GM18870 (cell line): Measurements from ENCODE around the gene MRTFB.

ENCODE experiments used
- ATAC-seq: cut with Tn5 transposase; IDR thresholded peaks from one replicate; pipeline ENCODE4 v1.9.1; 2021; ENCODE audit warnings: moderate library complexity; ENCODE audit not compliant: unreplicated experiment

Gene MRTFB

DNA sequence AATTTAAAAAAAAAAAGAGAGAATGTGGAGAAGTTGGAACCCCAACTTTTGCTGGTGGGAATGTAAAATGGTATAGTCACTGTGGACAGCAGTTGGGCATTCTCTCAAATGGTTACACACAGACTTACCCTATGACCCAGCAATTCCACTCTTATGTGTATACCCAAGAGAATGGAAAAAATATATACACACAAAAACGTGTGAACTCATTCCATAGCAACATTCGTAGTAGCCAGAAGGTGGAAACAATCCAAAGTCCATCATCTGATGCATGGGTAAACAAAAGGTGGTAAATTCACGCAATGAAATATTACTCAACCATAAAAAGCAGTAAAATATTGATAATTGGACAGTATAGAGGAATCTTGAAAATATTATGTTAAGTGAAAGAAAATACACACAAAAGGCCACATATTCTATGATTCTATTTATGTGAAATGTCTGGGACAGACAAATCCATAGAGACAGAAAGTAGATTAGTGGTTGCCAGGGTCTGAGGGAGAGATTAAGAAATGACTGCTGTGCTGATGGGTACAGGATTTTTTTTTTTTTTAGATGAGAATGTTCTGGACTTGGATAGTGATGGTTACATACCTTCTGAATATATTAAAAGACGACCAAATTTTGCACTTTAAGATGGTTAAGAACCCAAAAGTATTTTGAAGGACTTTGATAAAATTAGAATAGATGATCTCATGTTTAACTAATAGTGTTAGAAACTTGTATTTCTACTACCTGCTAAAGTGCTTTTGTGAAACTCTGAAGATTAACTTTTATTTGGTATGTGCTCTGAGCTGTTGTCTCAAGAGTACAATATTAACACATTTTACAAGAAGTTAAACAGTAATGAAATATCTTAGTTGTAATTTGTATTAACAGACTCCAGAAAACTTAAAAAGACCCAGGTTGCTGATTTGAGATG lies 60.9 kb downstream of the MRTFB start:
- no peak for ATAC-seq

DNA sequence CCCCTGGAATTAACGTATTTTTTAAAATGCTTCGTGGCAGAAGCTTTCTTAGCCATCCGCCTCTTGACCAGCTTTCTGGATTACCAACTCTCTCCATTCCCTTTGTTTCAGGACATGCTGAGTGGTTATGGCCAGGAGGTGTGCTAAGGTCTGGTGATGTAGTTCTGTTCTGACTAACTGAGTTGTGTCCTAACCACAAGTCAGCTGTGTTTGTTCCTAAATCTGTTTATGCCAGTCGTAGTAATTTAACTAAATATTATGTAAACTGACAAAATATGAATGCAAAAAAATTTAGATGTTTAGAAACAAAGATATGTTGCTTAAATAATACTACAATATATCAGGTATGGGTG lies 61.6 kb downstream of the MRTFB start:
- peak; percentile 55 for ATAC-seq

DNA sequence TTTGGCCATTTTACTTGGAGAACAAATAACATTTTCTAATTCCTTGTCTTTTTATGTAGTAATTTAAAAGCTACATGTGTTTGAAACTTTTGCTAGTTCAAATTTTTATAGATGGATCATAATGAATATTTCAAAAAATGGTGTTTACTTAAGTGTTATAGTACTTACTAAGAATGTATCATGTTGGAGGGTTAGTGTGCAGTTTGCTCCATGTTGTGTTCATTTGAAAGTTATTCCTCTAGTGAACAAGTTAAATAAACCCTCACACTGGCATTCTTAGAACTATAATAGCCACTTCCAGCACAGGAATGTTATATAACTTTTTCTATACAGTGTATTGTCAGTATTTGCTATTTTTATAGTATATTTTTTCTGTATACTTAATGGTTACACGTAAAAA lies 62.8 kb downstream of the MRTFB start:
- ATAC-seq, result no peak

DNA sequence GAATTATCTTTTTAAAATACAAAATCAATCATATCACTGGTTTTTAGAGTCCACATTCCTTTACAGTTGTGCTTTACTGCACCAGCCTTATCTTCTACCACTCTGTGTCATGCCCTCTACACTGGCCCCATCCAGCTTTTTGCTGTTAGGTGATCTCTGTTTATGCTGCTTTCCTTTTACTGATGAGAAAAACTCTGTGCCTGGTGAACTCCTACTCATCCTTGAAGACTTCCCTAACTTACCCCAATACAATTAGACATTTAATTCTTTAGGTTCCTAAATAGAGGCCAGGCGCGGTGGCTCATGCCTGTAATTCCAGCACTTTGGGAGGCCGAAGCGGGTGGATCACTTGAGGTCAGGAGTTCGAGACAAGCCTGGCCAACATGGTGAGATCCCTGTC lies 64.6 kb downstream of the MRTFB start:
- no peak for ATAC-seq

DNA sequence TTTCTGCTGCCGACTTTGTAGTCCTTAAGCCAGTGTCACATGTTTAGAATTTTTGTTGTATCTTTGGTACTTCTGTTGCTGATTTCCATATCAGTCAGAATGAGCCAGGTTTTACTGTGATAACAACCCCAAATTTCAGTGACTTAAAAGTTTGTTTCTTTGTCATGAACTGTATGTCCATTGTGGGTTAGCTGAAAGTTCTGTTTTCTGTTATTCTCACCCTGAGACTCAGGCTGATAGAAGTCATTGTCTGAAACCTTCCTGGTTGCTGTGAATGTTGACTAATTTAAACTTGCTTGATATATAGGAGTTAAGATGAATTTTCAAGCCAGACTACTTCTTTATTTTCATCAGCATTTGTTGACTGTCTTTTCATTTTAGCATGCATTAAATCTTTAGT lies 68.8 kb downstream of the MRTFB start:
- no peak for ATAC-seq

DNA sequence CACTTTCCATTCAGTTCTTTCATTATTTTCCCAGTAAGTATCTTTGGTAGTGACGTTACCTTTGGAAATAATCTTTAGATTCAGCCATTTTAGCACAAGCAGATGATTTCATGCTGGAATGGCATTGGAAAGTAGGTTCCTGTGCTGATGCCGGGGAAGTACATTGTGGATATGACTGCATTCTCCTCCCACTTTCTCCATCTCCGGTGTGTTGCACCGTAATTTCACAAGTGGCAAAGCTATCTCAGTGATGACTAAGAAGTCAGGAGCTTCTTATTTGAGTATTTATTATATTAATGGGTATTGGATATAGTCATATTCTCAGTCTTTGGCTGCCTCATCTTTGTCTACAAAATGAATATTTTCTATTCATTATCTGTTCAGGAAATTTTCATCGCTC lies 69.8 kb downstream of the MRTFB start:
- no peak for ATAC-seq

DNA sequence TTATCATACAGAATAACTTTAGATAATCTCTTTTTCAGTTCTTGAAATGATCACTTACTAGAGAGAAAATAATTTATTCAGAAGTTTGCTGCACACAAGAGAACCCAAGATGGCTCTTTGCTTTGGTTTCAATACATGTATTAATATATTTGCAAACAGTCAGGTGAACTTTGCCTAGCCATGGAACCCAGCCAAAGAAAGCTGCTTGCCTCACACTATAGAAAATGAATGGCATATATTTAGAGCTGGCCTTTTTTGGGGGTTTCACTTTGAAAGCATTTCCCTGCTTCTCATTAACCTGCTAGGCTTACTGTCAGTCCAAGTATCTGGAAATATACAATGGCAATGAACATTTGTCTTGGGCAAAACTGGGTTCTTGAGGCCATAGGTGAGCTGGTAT lies 75.3 kb downstream of the MRTFB start:
- no peak for ATAC-seq

DNA sequence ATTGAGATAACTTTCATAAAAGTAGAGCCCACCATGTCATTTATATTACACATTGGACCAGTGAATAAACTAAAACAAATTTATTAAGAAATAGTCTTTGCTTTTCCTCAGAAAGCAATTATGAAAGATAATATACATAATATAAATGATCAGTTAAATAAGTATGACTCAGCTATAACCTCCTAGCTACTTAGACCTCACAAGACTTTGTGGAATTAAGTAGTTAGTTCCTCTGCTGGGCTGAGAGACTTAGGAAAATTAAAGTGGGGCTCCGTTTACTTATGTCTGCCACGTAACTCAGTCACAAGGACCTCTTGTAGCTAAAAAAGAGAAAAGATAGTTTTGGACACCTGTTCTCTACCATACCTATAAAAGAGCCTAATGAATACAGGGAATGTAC lies 76.9 kb downstream of the MRTFB start:
- ATAC-seq, result no peak

DNA sequence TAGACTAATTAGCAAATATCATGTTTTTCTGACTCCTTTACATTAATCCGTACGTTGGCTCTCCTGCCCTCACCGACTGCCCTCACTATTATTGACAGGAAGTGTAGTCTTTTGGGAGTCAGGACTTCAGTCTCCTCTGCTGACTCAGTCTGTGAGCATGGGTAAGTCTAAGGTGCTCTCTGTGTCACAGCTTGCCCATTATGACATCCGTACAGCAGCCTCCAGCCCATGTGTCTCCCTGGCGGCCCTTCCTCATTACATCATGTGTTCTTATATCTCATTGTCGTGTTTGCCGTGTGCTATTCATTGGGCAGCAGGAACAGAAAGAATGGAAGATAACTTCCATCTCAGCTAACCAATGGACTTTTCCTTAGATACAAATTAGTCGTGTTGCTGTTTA lies 77.5 kb downstream of the MRTFB start:
- ATAC-seq, result no peak

DNA sequence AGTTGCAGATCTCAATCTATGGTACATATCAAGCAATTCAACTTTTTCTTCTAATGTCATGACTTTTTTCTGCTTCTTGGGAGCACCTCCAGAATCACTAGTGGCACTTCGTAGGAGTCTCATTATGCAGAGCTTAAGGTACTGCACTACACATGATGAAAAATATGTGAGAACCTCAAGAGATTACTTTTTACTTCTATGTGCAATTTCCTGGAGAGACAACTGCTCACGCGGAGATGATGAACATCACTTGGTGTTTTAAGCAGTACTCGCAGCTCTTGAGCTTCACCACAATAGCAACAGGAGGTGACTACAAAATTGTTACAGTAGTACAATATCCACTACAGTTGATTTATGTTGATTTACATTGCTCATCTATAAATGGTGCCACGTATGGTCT lies 79.7 kb downstream of the MRTFB start:
- ATAC-seq, result no peak

DNA sequence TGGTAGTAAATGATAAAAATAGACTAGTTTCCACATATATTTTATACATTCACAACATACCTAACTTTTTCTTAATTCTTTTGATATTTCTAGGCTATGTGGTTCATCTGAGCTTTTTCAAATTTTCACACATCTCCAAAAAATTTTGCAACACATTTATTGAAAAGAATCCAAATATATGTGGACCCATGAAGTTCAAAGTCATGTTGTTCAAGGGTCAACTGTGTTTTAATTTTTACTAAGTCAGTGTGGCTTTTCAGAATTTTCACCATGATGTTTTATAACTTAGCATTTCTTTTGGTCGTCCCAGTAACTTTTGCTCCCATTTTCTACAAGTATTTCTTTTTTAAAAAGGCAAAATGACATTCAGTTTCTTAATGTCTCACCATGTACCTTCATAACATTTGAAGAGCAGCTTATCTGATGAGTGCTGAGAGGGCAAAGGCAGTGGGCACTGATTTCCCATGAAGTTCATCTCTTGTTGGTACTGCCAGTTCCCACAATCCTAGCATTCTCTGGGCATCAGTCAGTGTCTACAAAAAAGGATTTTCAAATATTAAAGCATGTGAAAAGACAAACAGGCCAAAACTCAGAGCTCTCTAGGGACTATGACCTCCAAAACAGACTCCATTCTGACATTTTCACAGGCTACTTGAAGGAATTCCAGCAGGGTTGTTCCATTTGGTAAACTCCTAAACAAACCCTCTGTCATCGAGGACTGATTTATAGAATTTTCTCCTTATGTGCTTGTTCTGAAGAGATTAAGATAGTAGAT lies 80.3 kb downstream of the MRTFB start:
- ATAC-seq, result no peak

DNA sequence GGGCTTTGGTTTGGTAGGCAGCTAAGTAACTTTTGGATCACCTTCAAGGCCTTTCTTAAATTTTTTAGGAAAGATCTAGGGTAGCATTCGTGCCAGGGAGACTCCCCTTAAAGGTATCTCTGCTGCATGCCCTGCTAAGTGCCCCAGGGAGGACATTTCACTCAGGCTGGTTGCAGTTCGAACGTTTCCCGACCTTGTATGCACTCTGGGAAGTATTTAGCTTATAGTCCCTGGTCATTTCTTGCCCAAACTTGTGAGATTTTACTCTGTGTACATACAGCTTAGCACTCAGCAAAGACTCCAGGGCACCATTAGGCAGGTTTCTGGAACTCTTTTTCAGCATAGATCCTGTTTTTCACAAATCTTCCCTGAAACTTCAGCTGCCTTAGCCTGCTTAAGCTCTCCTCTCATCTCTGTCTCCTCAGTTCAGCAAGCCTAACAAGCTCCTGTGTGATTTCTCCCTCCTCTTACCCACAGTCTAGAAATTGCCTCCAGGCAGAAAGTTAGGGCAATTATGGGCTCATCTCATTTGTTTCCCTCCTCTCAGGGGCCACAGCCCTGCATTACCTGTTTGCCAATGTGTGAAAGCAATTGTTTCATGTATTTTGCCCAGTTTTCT lies 84.6 kb downstream of the MRTFB start:
- ATAC-seq, result no peak

DNA sequence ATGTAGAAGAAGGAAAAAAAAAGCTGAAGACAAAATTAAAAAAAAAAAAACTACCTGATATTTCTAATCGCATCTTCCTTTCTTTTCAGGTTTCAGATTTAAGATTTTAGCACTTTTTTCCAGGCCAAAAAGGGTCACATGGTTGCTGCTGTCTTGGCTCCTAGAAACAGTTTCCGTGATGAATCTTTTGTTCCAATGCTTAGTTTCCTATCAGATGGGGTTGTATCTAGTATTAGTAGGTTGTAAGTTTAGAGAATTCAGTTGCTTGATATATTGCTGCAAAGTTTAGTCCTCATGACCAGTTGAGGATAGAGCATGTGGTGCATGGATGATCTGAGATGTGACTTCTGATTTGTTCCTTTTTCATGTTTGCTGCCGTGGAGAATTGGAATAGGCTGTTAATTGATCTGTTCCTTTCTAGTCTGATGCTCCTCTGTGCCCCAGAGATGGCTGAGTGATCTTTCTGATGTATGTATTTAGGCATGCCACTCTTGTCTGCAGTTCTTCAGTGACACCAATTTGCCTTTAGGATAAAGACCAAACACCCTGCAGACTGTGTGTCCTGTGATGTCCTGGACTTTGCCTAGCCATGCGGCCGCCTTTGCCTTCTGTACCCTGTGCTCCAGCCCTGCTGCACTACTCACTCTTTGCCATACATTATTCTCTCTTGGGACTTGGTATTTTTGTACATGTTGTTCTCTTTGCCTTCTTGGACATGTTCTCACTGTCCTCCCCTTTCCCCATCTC lies 94.0 kb downstream of the MRTFB start:
- no peak for ATAC-seq

DNA sequence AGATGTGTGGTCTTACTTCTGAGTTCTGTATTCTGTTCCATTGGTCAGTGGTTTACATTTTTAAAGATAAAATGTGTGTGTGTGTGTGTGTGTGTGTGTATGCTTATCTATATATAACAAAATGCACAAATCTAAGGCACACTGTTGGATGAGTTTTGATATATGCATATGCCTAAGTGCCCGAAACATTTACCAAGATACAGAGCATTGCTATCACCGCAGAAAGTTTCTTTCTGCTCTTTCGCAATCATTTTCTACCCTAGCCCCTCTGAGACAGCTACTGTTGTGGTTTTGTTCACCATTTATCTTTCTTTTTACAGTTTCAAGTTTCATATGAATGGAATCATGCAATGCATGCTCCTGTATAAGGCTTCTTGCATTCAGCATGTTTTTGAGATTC lies 97.0 kb downstream of the MRTFB start:
- no peak for ATAC-seq

DNA sequence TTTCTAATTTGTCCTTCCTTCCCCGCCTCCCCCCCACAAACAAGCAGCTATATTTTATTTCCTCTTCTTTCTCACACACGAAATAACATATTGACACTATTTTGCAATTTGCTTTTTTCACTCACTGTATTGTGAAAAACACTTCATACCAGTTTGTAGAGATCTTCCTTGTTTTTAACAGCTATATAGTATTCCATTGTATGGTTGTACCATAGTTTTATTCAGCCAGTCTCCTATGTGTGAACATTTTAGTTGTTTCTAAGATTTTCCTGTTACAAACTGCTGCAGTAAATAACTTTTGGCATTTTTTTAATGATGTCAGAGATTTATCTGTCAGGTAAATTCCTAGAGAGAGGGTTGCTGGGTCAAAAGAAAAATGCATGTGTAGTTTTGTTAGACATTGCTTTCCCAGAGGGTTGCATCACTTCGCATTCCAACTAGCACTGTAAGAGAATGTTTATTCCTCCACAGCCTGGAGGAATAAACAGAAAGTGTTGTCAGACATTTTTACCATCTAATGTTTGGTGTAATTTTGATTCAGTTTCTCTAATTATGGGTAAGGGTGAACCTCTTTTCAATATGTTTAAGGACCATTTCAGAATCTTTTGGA lies 101.2 kb downstream of the MRTFB start:
- ATAC-seq, result no peak

DNA sequence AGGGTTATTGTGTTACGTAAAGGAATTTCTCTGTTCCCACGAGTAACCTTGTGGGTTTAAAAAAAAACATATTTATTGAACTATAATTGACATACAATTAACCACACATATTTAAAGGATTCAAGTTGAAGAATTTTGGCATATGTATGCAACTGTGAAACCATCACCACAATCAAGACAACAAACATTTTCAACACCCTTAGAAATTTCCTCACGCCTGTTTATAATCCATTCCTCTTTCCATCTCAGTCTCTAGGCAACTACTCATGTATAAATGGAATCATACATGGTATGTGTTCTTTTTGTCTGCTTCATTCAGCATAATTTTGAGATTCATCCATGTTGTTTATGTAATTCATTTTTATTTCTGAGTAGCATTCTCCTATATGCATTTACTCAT lies 104.0 kb downstream of the MRTFB start:
- ATAC-seq, result no peak

DNA sequence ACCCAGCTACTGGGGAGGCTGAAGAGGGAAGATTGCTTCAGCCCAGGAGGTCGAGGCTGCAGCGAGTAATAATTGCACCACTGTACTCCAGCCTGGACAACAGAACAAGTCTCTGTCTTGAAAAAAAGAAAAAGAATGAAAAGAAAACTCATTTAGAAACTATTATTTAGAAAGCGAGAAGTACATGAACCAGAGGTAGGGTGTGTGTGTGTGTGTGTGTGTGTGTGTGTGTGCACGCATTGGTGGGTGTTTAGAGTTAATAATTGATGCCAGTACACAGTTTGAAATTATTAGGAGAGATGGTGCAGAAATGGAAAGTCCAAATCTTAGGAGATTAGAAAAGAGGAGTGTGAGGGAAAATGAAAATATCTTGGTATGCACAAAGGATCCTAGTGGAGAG lies 106.6 kb downstream of the MRTFB start:
- no peak for ATAC-seq

DNA sequence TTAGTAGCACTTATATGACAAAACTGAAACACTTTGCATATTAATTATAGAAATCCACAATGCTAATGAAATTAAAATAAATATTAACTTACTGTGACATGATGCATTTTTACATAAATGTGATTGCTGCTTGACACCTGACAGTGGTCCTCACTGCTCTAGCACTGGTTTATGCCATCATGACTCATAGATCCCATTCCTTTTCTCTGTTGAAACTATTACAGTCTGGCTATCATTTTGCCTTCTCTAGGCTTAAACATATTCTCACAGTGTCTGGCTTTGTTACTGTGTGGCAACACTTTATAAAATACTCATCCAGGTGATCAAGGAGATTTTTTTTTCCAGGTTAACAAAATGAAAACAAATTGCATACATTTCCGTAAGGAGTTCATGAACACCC lies 108.0 kb downstream of the MRTFB start:
- ATAC-seq, result no peak

DNA sequence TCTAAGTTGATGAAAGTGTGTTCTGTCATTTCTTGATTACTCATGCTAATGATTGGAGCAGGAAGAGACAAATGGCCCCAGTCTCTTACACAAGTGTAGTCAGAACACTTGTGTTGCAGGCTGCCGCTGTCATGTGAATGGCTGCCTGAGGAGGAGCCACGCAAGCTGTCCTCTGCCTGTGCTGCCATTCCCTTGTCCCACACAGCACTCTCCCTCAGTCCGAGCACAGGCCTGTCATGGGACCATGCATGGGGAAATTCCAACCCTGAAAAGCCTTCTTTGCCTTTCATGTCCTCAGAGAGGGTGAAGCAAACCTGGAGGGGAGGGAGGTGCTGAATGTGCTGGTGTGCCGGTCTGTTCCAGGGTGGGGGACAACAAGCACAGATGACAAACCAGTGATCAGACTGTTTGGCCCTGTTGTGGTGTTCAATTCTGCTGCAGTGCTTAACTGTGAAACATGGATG lies 109.4 kb downstream of the MRTFB start:
- ATAC-seq, result no peak

DNA sequence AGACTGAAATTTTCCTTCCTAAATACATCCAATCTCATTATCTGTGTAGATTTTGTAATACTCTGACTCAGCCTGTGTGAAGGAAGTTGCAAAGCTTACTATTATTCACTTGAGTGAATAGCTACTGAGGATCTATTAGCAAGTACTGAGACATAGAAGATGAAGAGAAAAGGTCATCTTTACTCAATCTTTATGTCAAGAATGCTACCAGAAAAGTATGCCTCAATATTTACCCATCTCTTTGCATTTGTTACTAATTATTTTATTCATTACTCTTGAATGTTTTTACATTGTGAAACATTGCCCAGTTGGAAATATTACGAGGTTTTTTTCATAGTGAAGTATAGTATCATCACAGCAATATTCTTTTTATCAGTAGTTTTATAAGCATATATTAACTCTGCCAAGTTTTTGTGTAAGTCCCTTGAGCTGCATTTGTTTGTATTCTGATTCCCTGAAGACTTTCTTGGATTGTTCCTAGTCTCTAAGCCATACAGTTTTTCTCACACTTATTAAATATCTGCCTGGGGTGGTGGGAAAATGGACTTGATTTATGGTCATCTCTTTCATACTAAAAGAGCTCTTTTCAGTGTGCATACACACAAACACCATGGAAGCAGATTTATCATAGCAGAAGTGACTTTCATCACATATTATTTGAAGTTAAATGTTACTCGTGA lies 110.4 kb downstream of the MRTFB start:
- no peak for ATAC-seq
